ENCODE results near the gene FOXA3. TPM values are rescaled to one million over a fixed set of nuclear protein-coding genes. Genes with fewer than 3 reads are reported as not detected.

Gene FOXA3
- total and polyA plus RNA-seq, 7 donors = 0.49 to 72.8 (median 42.6) TPM; not detected in 3

DNA sequence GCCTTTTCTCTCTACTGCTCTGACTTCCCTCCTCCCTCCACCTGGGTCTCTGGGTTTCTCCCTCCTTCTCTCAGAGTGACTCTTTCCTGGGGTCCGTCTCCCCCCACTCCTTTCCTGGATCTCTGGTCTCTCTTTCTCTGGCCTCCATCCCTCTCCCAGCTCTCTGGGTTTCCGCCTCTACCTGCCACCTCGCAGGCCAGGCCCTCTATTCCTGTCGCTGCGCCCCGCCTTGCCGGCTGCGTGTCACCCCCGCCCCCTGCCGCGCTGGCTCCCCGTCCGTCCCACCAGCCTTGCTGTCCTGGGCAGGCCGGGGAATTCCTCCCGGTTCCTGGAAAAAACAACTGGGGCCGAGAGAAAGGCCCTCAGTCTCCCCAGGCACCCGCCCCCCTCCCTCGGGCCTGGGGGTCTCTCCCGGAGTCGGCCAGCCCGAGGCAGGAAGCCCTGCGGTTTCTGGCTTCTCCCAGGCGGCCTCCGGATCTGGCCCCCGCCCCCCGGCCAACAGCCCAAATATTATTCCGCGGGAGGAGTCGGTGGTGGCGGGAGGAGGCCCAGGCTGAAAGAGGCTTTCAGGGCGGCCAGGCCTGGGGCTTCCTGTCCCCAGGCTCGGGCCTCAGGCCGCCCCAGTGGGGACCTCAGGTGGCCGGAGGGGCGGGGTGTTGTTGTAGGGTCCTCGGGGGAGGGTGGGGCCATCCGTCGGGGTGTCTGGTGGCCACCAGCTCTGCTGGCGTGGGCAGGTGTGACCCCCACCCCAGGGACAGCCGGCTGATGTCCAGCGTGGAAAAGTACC lies 12.5 kb downstream of the FOXA3 start:
- TF ChIP-seq POLR2AphosphoS5 (IDR thresholded peaks at IDR 0.05) (no peak), EP300 (IDR thresholded peaks at IDR 0.05) (no peak), POLR2A (IDR thresholded peaks at IDR 0.05) (no peak)
- TF ChIP-seq, protein P1, sequence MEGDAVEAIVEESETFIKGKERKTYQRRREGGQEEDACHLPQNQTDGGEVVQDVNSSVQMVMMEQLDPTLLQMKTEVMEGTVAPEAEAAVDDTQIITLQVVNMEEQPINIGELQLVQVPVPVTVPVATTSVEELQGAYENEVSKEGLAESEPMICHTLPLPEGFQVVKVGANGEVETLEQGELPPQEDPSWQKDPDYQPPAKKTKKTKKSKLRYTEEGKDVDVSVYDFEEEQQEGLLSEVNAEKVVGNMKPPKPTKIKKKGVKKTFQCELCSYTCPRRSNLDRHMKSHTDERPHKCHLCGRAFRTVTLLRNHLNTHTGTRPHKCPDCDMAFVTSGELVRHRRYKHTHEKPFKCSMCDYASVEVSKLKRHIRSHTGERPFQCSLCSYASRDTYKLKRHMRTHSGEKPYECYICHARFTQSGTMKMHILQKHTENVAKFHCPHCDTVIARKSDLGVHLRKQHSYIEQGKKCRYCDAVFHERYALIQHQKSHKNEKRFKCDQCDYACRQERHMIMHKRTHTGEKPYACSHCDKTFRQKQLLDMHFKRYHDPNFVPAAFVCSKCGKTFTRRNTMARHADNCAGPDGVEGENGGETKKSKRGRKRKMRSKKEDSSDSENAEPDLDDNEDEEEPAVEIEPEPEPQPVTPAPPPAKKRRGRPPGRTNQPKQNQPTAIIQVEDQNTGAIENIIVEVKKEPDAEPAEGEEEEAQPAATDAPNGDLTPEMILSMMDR (IDR thresholded peaks at IDR 0.05) = no peak
- DNase-seq = peak; percentile 75
- Histone ChIP-seq H3K4me3 (peak overlapping the region in 3 of 4 donors; percentile 16 to 33 (median 27)), H3K27me3 (peaks cover 3 to 19% (median 5%) of the 10 kb centered on the region in 3 donors), H3K36me3 (no peaks in the 10 kb centered on the region), H3K4me1 (peaks cover 0 to 11% (median 5%) of the 10 kb centered on the region in 4 donors), H3K9me3 (no peaks in the 10 kb centered on the region), H3K27ac (peak overlapping the region in 3 of 4 donors; percentile 27 to 57 (median 56))
- intact Hi-C loops (cut with DNase I) = no loop called here
- 7 to 8% methylated on average over 41 of the region's 41 CpGs for WGBS, 2 donors

DNA sequence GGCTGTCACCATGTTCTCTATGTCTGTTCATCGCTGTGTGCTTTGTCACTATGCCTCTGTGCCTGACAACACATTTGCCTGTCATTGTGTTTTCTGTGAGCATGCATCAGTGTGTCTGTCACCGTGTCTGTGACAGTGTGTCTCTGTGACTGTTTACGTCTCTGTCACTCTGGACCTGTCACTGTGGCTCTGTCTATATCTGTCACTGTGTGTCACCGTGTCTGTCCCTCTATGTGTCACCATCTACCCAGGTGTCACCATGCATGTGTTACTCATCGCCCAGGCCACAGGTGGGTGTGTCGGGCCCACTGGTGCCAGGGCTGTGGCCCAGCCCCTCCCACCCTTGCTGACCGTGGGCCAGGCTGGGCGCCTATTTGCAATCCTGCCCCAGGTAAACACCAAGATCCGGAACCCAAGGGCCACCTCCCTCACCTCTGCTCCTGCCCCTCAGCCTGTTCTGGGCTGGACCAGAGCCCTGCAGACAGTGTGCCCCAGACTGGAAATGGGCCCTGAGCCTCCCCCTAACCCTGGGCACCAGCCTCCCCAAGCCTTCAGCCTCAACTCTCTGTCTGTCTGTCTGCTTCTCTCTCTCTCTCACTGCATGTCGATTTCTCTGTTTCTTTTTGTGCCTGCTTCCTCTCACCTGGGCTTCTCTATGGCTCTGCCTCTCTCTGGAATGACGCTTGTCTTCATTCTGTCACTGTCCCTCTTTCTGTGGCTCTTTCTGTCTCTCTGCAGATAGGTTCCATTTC lies 14.1 kb downstream of the FOXA3 start:
- TF ChIP-seq POLR2AphosphoS5 (IDR thresholded peaks at IDR 0.05) (no peak), POLR2A (IDR thresholded peaks at IDR 0.05) (no peak), EP300 (IDR thresholded peaks at IDR 0.05) (no peak)
- TF ChIP-seq, protein P1 (IDR thresholded peaks at IDR 0.05) = no peak
- Histone ChIP-seq H3K4me3 (no peak overlapping the region), H3K4me1 (peaks cover 0 to 25% (median 16%) of the 10 kb centered on the region in 4 donors), H3K27ac (no peak overlapping the region), H3K27me3 (peaks cover 3 to 19% (median 5%) of the 10 kb centered on the region in 3 donors), H3K9me3 (no peaks in the 10 kb centered on the region), H3K36me3 (no peaks in the 10 kb centered on the region)
- DNase-seq = no peak
- 21 to 63% methylated on average over 11 of the region's 11 CpGs for WGBS, 2 donors
- intact Hi-C loops (cut with DNase I) = no loop called here

DNA sequence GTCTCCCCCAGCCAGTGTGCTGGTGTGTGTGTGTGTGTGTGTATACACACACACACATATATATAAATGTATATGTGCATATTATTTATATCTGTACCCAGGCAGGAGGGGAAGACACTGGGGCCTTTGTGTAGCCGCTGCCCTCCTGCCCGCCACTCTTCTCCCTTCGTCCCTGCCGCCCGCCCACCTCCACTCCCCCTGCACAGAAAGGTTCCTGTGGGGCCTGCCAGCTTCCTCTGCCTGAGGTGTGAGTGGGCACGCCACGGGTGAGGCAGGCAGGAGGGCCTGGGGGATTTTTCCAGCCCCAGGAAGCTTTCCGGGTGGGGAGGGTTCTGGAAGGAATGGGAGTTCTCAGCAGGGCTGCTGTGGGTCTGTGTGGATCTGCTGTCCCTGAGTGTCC lies 14.9 kb downstream of the FOXA3 start:
- WGBS, 2 donors = 55 to 59% methylated on average over 8 of the region's 8 CpGs

DNA sequence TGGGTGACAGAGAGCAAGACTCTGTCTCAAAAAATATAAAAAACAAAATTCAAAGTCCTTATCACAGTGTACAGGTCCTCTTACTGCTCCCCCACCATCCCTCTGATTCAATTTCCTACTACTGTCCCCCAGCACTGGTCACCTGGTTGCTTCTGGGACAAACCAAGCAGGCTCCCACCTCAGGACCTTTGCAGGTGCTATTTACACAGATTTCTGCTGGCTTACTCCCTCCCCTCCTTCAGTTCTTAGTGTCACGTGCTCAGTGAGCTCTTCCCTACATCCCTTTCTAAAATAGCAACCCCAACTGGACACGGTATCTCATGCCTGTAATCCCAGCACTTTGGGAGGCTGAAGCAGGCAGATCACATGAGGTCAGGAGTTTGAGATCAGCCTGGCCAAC lies 15.8 kb downstream of the FOXA3 start:
- no peak for DNase-seq
- Histone ChIP-seq H3K4me3 (no peak overlapping the region), H3K9me3 (no peaks in the 10 kb centered on the region), H3K27me3 (peaks cover 3 to 19% (median 5%) of the 10 kb centered on the region in 3 donors), H3K36me3 (peaks cover 0 to 10% (median 9%) of the 10 kb centered on the region in 4 donors), H3K4me1 (peaks cover 0 to 43% (median 34%) of the 10 kb centered on the region in 4 donors), H3K27ac (no peak overlapping the region)
- 61 to 81% methylated on average over 2 of the region's 2 CpGs for WGBS, 2 donors
- intact Hi-C loops (cut with DNase I) = loop anchor here (5.0 kb wide), 2 partner anchors 63 to 462 kb away; partner anchors contain the start of gene RSPH6A
- TF ChIP-seq POLR2A (IDR thresholded peaks at IDR 0.05) (no peak), POLR2AphosphoS5 (IDR thresholded peaks at IDR 0.05) (no peak), EP300 (IDR thresholded peaks at IDR 0.05) (no peak)
- TF ChIP-seq, protein P1 (IDR thresholded peaks at IDR 0.05) = no peak

More for the DNA sequence above, 14.9 kb downstream of the FOXA3 start:
- H3K36me3 ChIP-seq = peaks cover 0 to 3% (median under 1%) of the 10 kb centered on the region in 4 donors
- TF ChIP-seq POLR2A (IDR thresholded peaks at IDR 0.05) = no peak
- TF ChIP-seq, protein P1 (IDR thresholded peaks at IDR 0.05) = no peak
- TF ChIP-seq POLR2AphosphoS5 (IDR thresholded peaks at IDR 0.05) = no peak
- no peak for TF ChIP-seq EP300 (IDR thresholded peaks at IDR 0.05)
- no peak overlapping the region for H3K27ac ChIP-seq
- DNase-seq = no peak
- H3K27me3 ChIP-seq = peaks cover 3 to 19% (median 5%) of the 10 kb centered on the region in 3 donors
- H3K4me3 ChIP-seq = no peak overlapping the region
- intact Hi-C loops (cut with DNase I) = no loop called here
- peaks cover 0 to 34% (median 25%) of the 10 kb centered on the region in 4 donors for H3K4me1 ChIP-seq
- H3K9me3 ChIP-seq = no peaks in the 10 kb centered on the region
